GM19395 (cell line): ENCODE measurements around the gene CGNL1.
A peak's percentile ranks its signal among the peaks of the same experiment; 100 is the strongest.

Source experiments
- ATAC-seq: cut with Tn5 transposase; IDR thresholded peaks from one replicate; pipeline ENCODE4 v1.9.1; 2021; ENCODE audit warnings: mild to moderate bottlenecking, moderate library complexity; ENCODE audit not compliant: unreplicated experiment

The CGNL1 gene

DNA sequence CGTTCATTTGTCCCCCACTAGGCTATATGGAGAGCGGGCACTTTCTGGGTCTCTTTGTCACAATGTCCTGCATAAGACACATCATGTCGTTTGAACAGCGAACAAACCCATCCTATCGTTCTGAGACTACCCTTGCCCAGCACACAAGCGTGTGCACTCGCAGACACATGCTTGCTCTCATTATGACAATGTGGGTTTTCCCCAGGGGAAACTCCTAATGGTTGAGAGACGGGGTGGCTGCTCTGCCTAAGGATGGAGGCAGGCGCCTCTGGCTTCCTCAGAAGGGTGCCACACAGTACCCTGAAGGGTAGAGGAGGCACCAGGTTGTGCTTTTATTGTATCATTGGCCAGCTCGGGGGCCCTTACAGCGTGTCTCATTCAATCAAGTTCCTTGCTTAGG is 164.4 kb downstream of the CGNL1 start:
- peak; percentile 82 for ATAC-seq

DNA sequence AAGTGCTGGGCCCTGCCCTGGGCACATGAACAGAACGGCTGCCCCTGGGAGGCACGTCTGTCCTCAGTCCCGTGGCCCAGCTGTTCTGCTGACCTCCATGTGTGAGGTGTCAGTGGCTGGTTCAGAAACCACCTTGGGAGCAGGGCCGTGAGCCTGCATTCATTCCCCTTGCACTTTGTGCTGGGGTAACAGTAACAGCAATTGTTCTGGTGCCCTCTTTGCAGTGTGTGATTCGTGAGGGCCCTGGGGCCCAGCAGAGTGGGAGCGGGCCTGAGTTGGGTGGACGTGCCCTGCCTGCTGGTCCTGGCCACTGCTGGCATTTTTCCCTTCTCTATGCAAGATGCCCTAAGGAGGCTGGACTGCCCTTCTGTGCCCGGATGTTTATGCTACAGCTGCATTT is 165.0 kb downstream of the CGNL1 start:
- no peak for ATAC-seq

DNA sequence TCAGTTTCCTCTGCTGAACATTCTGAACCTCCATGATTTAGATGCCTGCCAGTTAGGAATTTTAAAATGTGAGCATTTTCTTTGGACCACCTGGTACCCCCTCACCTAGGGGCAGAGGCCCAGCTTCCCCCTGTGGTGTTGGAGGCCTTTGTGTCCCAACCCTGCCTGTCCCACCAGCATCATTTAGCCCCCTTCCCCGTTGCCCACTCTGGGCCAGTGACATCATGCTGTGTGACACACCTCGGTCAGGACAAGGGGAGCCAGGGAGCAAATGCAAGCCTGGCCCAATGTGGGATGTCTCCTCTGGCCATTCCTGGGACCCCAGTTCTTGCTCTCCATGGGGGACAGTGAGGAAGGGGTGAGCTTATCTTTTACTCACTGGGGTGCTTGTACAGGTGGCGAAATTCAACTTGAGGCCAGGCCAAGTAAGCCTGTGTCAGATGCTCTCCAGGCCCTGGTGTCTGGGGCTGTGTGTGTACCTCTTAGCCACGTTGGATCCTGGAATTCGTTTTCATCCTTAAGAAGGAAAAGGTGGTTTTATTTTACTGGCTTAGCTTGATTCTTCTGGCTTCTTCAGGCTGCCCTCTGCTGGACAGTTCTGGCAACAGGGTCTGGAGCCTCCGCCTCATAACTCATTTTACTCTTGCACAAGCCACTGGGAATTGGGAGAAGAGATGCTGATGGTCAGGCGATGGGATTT is 165.7 kb downstream of the CGNL1 start:
- no peak for ATAC-seq

DNA sequence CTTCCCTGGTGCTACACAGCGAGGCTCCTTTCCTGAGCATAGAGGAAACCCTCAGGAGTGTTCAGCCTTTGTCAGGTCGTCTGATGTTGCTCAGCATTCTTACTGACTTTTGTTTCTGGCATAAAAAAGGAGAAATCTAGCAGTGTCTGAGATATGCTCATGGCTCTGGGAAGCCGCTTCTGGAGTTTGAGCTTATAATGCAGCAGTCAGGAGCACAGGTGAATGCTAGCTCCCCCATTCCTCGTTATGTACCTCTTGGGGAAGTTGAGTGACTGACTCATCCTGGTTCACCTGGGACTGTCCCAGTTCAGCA is 166.2 kb downstream of the CGNL1 start:
- ATAC-seq: no peak

DNA sequence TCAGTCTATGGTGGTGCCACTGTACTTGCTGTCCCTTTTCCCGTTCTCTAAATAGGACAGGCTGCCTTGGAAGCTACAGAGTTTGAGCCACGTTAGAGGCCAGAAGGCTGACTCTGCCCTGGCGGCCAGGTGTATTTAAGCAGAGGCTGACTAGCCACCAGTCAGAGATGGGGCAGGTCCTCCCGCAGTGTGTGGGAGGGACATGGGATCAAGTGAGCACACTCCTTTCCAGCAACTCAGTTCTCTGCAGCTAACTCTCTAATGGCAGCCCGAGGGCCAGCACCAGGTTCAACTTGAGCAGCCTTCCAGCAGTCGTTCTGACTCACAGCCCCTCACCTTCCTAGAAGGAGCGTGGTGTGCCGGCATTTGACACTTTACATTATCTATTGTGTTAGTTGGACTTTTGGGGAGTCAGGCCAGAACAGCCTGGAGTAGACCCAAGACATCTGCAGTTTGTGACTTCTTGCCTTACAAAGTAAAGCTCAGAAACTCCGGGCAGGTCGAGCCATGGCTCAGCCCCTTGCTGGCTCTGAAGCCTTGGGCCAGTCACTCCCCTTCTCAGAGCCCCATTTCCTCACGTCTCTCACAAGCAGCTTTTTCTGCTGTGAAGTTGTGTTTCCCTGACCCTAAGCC is 168.7 kb downstream of the CGNL1 start:
- no peak for ATAC-seq

DNA sequence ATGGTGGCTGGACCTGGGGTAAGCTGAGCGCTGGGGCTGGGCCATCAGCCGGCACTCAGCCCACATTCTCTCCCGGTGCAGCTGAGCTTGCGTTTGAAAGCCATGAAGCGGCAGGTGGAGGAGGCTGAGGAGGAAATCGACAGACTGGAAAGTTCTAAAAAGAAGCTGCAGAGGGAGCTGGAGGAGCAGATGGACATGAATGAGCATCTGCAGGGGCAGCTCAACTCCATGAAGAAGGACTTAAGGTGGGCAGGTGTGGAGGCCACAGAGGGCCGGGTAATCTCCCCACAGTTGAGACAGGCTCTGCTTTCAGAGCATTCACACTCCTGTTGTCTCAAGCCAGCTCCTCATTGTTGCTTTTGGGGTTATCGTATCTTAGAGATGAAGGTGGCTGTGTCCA is 169.7 kb downstream of the CGNL1 start:
- no peak for ATAC-seq

DNA sequence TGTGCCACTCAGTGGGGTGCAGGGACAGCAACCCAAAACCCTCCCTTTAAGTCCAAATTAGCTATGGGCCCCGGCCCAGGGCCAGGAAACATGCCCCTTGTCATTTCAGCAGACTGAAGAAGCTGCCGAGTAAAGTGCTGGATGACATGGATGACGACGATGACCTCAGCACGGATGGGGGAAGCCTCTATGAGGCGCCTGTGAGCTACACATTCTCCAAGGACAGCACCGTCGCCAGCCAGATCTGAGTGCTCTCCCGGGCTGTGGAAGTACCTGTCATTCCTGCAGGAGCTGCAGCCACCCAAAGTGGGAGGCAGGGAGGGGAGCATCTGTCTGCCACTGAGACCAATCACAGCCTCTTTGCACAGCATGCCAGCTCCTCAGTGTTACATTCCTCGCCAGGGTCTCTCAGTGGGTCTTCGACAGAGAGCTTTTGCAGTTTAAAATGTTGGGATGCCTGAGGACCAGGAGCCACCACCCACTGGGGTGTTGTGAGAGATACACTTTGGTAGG is 171.0 kb downstream of the CGNL1 start:
- ATAC-seq: no peak

DNA sequence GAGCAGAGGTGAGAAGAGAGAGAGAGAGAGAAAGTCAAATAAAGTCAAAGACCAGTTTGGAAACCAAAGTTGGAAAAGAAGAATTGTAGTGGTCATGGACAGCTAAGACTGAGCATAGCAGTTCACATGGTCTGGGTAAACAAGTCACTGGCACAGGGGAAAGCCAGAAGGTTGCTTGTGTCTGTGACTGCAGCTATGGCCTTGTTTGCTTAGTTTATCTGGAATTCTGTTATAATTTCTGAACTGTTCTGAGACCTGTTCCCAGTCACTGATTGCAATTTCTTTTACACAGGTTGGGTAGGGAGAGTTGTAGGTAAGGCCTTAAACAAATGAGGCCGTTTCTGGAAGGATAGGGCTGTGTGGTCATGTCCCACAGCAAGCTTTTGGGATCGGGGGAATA is 172.0 kb downstream of the CGNL1 start:
- ATAC-seq: no peak

DNA sequence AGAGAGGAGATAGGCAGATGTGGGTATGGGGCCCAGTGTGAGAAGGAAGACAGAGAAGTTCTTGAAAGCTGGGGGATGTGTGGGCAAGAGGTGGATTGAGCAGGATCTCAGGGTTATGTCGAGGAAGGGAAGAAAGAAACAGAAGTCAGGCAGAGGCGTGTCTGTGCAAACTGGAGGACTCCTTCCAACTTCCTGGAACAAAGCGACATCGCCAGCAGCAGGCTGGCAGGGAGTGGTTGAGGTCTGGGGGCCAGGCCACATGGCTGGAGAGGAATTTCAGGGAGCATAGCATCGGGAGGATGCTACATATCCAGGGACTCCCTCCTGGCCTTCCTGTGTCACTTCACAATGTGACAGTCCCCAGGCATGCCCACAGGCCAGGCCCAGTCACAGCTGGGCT is 172.5 kb downstream of the CGNL1 start:
- no peak for ATAC-seq

DNA sequence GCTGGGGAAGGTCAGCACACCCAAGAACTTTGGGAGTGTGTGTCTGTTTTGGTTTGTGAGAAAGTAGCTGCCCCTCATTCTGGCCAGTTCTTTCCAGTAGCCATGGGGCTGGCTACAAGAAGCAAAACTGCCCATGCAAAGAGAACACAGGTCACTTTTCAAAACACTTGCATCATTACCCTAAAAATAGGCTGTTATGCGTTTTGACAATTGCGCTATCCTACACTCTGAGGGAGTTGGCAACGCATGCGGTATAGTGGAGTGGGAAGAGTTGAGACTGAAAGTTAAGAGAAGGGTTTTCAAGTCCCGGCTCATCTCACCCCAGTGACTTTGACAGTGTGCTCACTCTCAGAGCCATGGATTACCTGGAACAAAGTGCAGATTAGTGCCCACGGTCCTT is 173.6 kb downstream of the CGNL1 start:
- ATAC-seq: no peak

DNA sequence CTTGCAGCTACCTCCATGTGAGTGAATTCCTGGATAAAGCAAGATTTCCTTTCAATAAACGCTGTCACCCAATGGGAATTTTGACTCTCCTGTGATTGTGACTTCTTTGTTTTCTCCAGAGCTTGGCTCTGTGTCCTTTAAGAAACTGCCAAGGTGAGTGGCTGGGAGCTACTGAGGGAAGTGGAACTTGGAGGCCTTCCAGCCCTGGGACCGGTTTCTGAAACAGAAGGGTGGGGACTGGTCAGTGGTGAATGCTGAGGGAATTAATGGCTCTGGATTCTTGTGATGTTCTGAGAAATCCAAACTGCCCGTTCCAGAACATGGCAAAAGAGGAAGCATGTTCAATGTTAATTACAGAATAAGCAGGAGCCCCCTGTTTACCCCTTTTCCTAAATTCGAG is 174.3 kb downstream of the CGNL1 start:
- ATAC-seq: no peak

DNA sequence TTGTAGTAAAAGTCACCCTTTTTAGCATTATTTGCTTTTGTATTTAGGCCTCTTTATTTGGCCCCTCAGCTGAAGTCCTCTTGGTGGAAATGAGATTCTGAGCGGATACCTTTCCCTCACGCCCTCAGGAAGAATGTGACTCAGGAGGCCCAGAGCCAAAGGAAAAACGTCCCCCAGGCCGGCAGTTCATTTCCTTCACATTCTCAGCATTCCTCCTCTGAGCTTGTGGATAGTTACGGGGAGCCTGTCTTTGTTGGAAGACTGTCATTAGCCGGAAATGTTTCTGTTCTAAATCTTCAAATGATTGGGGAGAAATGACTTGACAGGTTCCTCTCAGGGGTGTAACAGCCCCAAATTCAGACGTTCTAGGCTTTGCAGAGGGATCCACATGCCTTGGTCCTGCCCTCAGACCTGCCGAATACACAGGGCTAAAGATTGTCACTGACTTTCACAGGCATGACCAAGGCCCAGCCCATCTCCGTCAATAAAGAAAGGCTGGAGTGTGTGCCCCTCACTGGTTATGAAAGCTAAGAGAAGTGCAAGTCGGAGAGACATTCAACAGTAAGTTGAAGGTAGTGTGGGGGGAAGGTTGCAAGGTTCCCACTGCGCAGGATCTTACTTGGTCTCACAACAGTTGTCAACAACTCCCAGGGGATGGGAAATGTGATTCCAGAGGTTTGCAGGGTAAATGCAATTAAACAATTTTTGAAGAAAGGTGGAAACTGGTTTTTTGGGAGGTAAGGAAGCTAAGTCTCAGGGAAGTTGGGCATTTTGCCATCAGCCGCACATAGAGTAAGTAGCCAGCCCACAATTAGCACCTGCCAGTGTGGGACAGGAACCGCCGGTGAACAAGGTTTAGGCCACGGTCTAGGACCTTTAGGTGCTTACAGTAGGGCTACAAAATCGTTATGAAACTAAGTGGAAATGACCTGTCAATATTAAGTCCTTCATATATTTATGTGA is 175.7 kb downstream of the CGNL1 start:
- ATAC-seq: no peak

DNA sequence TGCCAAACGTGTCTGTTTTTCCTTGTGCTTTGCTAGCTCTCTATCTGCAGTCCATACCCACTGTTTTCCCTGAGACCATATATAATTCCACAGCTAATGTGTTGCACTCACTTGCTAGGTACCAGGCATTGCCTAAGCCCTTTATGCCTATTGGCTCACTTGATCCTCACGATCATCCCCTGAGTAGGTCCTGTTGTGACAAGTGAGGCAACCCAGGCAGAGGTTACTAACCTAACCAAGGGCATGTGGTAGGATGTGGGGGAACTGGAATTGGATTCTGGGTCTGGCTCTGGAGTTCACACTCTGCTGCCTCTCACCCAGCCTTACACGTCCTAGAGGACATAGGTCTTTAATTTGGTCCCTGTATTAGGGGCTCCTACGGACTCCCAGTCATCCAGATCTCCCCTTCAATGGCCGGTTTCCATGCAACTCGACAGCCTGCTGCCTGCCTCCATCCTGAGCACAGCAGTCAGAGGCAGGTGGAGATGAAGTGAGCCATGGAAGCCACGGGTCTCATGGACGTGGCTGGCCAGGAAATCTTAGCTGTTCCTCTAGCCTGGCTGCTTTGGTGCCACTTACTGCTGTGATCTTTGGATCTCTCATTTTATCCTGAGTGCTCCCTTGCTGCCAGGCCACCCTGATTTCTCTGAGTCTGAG is 176.5 kb downstream of the CGNL1 start:
- no peak for ATAC-seq

DNA sequence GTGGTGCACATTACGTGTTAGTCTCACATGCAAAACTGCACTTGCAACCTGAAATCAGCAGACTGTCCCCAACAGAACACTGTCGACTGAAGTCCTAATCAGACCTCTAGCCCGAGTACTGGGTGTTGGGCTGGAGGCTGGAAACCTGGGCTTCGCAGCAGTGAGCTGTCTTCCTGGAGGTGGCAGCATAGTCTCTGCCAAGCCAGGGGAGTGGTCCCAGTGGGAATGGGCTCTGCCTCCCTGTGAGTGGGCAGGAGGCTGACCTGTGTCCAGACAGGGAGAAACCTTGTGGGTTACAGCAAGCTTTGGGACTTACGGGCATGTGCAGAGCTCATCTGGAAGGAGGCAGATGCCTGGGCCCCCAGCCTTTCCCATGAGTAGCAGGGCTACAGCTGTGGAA is 177.2 kb downstream of the CGNL1 start:
- no peak for ATAC-seq

DNA sequence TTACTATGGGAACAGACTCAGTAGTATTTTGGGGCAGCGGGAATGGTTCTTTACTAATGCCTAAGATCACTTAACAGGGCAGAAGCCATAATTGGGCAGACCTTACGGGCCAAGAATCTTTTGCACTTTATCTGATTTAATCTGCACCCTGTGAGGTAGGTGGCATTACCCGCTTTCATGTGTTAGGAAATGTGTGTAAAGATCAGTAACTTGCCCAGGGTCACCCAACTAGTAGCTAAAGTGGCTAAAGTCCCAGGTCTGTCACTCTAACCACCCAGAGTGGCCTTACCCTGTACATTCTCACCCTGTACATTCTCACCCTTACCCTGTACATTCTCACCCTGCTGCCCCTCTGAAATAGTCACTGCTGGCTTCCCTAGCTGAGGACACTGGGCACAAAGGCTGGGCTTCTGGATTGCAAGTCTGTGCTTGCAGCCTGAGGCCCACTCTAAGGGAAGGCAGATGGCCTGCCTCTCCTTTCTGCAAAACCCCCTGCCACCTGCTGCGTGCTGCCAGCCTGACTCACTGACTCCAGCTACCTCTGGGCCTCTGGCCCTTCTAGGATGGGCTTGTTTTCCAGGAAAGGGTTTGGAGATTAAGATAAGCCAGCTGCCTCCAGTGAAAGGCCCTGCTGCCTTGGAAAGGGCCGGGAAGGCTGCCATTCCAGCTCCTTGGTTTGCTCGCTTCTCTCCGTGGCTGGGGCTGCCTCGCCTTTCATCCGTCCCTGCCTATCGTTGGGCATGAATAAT is 177.9 kb downstream of the CGNL1 start:
- no peak for ATAC-seq

DNA sequence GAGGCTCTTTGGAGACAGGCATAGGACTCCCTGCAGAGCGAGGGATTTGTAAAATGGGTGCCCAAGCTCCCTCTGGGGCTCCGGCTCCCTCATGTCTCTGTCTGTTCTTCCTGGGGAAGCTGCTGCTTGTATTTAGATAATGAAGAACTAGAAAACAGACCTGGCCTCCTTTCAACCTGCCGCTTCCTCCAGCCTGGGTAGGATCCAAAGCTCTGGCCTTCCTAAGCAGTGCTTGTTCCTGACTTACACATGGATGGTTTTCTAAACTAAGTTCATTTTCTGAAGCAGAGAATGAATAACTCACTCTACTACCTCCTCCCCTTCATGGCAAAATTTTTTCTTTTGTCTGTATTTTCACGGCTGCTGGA is 178.5 kb downstream of the CGNL1 start:
- no peak for ATAC-seq

DNA sequence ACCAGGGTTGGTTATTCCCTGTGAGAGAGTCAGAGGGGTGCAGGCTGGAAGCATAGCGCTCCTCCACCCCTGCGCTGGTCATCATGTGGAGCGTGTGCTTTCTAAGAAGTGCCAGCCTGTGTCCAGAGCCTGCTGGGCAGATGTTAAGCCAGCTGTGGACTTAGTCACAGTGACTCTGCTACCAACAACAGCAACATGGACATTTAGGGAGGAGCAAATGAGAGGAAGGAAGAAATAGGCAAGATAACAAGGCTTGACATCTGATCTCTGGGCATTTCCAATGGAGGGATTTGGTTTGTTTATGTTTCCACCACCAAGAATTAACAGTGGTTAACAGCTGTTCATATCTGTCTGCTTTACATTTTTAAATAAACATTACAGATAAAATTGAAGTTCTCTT is 179.0 kb downstream of the CGNL1 start:
- ATAC-seq: no peak

DNA sequence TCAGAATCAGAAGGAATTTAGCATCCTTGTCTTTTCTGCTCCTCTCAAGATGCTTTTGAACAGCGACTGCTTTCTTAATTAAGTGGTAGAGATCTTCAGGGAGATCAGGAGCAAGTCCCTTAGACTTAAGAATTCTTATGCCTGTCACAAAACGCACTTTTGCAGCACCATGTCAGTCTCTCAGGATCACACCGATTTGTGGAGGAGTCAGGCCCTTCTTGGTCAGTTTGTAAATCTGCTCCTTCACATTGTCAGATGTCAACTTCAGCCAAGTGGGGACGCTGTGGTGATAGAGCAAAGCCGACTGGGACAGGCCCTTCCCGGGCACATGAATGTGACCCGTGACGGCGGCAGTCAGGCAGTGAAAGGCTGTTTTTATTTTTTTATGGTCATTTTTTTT is 179.7 kb downstream of the CGNL1 start:
- ATAC-seq: no peak

DNA sequence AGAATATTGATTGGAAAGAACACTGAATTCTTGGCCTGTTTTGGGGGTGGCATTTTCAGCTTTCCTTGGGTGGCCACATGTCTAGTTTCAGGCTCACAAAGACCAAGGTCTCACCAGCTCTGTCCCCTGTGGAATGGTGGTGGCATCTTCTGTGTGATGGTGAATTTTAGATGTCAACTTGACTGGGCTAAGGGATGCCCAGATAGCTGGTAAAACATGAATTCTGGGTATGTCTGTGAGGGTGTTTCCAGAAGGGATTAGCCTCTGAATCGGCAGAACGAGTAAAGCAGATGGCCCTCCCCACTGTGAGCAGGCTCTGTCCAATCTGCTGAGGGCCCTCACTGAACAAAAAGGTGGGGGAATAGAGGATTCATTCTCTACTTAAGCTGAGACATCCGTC is 181.0 kb downstream of the CGNL1 start:
- ATAC-seq: no peak

DNA sequence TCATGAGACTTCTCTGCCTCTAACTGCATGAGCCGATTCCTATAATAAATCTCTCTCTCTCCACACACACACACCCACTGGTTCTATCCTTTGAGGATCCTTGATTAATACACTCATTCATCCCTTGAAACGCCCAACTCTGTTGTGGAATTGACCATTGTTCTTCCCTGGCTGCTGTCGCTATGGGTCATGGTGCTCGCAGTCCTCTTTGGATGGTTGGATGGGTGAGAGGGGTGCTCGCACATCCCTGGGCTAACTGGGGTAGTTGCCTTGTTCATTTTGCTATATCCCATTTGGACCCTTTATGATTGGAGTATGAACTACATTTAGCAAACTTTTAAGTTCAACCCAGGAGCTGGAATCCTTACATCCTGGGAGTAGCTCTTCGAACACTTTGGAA is 181.5 kb downstream of the CGNL1 start:
- no peak for ATAC-seq

DNA sequence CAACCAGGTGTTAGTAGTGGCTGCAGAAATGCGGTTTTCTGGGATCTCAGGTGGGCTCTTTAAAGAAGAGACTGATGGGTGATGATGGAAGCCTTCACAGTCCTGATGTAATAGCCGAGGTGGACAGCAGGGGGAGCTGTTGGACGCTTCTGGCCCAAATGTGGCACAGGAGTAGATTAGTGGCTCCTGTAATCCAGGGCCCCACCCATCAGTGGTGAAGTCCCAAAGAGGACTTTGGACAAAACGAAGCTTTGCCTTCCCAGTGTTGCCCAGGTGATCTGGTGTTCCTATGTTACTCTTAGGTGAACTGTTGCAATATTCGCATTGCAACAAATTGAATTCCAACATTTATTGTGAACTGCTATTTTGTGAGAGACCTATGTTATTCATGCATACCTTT is 183.6 kb downstream of the CGNL1 start:
- no peak for ATAC-seq
